ENCODE data around the gene EFCAB14.

GRCh38 chr1:46742069-46742468, 23.2 kb upstream of the EFCAB14 start:
- TF ChIP-seq POLR2A (IDR thresholded peaks at IDR 0.05) = no peak
- TF ChIP-seq CTCF (IDR thresholded peaks at IDR 0.05) = no peak
